ENCODE measurements around the gene TMEM79.

TMEM79 gene

GRCh38 chr1:156308078-156308477, 24.0 kb downstream of the TMEM79 start:
- DNase-seq (ENCODE audit: low read depth): peak; percentile 81

DNA sequence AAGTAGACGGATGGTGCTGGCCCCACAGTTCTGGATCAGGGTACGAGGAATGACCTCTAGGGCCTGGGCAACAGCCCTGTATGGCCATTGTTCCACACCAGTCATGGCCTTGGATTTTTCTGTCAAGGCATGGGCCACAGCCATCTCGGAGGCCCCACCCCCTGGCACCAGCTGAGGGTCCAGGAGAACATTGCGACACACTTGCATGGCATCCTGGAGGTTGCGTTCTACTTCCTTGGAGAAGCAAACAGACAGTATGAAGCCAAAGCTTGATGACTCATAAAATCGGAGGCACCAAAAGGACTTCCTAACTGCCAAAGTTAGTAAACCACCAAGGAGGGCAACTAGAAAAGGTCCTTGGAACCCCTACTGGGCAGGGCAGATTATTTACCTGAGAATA, 26.8 kb downstream of the TMEM79 start:
- DNase-seq (ENCODE audit: low read depth): peak; percentile 58

GRCh38 chr1:156316909-156317308, 32.8 kb downstream of the TMEM79 start:
- DNase-seq (ENCODE audit: low read depth): no peak

DNA sequence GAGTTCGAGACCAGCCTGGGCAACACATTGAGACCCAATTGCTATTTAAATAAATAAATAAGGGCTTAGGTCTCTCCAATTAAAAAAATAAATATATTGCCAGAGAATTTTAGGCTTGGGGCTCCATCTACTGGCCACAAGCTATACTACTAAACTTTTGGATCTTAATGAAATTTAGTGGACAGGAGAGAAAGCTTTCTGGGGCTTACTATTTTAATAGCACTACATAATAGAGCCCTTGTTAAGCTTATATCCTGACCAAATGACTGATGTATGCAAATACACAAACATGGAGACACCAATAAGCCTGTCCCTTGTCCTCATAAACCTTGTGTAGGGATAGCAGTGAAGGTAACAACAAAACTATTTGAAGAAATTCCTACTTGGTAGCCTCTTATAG, 35.5 kb downstream of the TMEM79 start:
- peak; percentile 27 for DNase-seq (ENCODE audit: low read depth)

- DNase-seq (ENCODE audit: low read depth): peak; percentile 38
Observed at GRCh38 chr1:156320560-156320959, 36.4 kb downstream of the TMEM79 start.

DNA sequence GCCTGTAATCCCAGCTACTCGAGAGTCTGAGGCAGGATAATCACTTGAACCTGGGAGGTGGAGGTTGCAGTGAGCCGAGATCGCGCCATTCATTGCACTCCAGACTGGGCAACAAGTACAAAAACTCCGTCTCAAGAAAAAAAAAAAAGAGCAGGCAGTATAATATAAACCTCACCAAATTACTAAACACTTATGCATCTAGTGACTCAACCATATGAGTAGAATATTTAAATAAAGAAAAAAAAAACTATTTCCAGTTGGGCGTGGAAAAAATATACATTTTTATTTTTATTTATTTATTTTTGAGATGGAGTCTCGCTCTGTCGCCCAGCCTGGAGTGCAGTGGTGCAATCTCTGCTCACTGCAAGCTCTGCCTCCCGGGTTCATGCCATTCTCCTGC, 39.1 kb downstream of the TMEM79 start:
- DNase-seq (ENCODE audit: low read depth): peak; percentile 64

DNA sequence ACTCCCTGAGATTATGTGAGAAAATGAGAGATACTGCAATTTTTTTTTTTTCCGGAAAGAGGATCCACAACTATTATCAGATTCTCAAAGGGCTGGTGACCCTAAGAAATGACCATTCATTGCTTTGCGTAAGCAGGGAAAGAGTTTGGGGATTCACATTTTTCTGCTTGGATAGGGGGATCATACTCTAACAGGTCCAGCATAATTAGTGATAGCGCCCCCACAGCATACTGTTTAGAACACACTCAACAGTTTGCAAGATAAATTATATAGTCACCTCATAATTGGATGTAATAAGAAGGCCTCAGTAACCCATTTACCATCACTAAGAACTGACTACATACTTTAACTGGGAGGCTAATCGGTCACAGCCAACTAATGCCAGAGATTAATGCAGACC, 52.1 kb downstream of the TMEM79 start:
- DNase-seq (ENCODE audit: low read depth): no peak

- DNase-seq (ENCODE audit: low read depth): no peak
Observed at GRCh38 chr1:156337052-156337887, 53.1 kb downstream of the TMEM79 start.

- no peak for DNase-seq (ENCODE audit: low read depth)
Observed at GRCh38 chr1:156337888-156338179, 53.7 kb downstream of the TMEM79 start.

DNA sequence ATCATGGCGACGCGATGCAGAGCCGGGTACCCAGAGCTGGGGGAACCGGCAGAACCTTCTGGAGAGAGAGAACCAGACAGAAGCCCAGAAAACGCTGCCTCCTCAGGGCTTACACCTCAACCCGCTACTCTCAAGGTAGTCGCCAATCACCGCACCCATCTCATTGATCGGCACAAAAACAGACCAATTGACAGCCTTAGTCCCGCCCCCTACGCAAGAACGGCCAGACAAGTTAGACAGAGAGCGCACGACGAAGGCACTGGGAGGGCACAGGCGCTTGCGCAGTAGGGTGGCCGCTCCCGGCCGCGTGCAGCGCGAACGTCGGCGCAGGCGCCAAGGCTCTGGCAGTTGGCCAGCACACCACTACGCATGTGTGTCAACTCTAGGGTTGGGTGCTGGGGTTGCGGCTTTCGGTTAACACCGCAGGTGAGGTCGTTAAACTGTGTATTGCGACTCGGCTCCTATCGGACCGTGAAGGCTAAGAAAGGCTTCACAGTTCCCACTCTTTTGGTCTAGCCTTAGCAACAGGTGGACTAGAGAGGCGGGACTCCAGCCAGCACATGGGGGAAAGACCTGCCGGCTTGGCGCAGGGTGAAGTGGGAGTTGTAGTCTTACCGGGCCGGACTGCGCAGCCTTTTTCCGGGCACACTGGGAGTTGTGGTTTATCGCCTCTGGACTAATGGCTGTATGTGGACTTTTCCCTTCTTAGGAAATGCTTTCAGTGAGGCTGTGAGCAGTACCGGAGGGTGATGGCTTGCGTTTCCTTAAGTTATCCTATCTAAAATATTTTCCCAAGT, 54.3 kb downstream of the TMEM79 start, which contains the start of the genes CCT3 and TSACC:
TSS of gene CCT3 (minus strand) at position 113 of the 797 bp plus-strand sequence. CDS start at position 5, 108 bp downstream.
TSS of gene TSACC (plus strand) at position 347 of the 797 bp plus-strand sequence. CDS start 1,232 bp downstream, outside the sequence.
- peak; percentile 100 for DNase-seq (ENCODE audit: low read depth)

Data from iris pigment epithelial cell (primary cell).